ENCODE data around the gene PCYT2. TPM values are rescaled to one million over a fixed set of nuclear protein-coding genes. Genes with fewer than 3 reads are reported as not detected.

Gene PCYT2
- total RNA-seq, 1 experiment from 2014 or later = 31.4 TPM

GRCh38 chr17:81867991-81868673, 43.1 kb downstream of the PCYT2 start (continued):
- TF ChIP-seq, protein P1, sequence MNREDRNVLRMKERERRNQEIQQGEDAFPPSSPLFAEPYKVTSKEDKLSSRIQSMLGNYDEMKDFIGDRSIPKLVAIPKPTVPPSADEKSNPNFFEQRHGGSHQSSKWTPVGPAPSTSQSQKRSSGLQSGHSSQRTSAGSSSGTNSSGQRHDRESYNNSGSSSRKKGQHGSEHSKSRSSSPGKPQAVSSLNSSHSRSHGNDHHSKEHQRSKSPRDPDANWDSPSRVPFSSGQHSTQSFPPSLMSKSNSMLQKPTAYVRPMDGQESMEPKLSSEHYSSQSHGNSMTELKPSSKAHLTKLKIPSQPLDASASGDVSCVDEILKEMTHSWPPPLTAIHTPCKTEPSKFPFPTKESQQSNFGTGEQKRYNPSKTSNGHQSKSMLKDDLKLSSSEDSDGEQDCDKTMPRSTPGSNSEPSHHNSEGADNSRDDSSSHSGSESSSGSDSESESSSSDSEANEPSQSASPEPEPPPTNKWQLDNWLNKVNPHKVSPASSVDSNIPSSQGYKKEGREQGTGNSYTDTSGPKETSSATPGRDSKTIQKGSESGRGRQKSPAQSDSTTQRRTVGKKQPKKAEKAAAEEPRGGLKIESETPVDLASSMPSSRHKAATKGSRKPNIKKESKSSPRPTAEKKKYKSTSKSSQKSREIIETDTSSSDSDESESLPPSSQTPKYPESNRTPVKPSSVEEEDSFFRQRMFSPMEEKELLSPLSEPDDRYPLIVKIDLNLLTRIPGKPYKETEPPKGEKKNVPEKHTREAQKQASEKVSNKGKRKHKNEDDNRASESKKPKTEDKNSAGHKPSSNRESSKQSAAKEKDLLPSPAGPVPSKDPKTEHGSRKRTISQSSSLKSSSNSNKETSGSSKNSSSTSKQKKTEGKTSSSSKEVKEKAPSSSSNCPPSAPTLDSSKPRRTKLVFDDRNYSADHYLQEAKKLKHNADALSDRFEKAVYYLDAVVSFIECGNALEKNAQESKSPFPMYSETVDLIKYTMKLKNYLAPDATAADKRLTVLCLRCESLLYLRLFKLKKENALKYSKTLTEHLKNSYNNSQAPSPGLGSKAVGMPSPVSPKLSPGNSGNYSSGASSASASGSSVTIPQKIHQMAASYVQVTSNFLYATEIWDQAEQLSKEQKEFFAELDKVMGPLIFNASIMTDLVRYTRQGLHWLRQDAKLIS (CRISPR knock-in tag; IDR thresholded peaks at IDR 0.05; ENCODE audit: borderline replicate concordance) = no peak
- TF ChIP-seq SMAD3 (CRISPR knock-in tag; IDR thresholded peaks at IDR 0.05; ENCODE audit: borderline replicate concordance) (no peak), NFE2L1 (CRISPR knock-in tag; IDR thresholded peaks at IDR 0.05) (peak; percentile 77; the same call in 1 of the 2 replicates), ATF6 (CRISPR knock-in tag; IDR thresholded peaks at IDR 0.05) (0 out of 2 replicates have a peak, but pooled peaks have one; percentile 16), SP1 (CRISPR knock-in tag; conservative IDR thresholded peaks at IDR 0.05) (peak; percentile 11; the same call in 1 of the 2 replicates), CREM (CRISPR knock-in tag; IDR thresholded peaks at IDR 0.05) (no peak), ERG (CRISPR knock-in tag; IDR thresholded peaks at IDR 0.05) (no peak), ZBTB21 (CRISPR knock-in tag; IDR thresholded peaks at IDR 0.05; ENCODE audit: borderline replicate concordance) (no peak), MLX (CRISPR knock-in tag; IDR thresholded peaks at IDR 0.05) (no peak), KAT7 (CRISPR knock-in tag; IDR thresholded peaks at IDR 0.05; ENCODE audit: borderline replicate concordance) (no peak), CREB1 (CRISPR knock-in tag; IDR thresholded peaks at IDR 0.05) (0 out of 2 replicates have a peak, but pooled peaks have one; percentile 41), RELA (CRISPR knock-in tag; IDR thresholded peaks at IDR 0.05; ENCODE audit: borderline replicate concordance) (no peak), HMGA2 (CRISPR knock-in tag; IDR thresholded peaks at IDR 0.05) (no peak), ZNF219 (CRISPR knock-in tag; IDR thresholded peaks at IDR 0.05; ENCODE audit: borderline replicate concordance) (no peak; the same call in 1 of the 2 replicates), GTF2I (CRISPR knock-in tag; conservative IDR thresholded peaks at IDR 0.05) (no peak), ZMAT4 (CRISPR knock-in tag; IDR thresholded peaks at IDR 0.05) (peak; percentile 50), PRDM15 (CRISPR knock-in tag; IDR thresholded peaks at IDR 0.05) (no peak; the same call in 1 of the 2 replicates), TCF7 (CRISPR knock-in tag; IDR thresholded peaks at IDR 0.05; ENCODE audit: low read depth) (no peak), TEAD1 (CRISPR knock-in tag; IDR thresholded peaks at IDR 0.05) (0 out of 2 replicates have a peak, but pooled peaks have one; percentile 54), MYBL2 (CRISPR knock-in tag; IDR thresholded peaks at IDR 0.05) (no peak; the same call in 1 of the 2 replicates), ZNF121 (CRISPR knock-in tag; IDR thresholded peaks at IDR 0.05) (no peak), ELF4 (CRISPR knock-in tag; IDR thresholded peaks at IDR 0.05; ENCODE audit: low read depth) (no peak), TEAD4 (CRISPR knock-in tag; IDR thresholded peaks at IDR 0.05) (0 out of 2 replicates have a peak, but pooled peaks have one; percentile 72)
- TF ChIP-seq, protein P2, sequence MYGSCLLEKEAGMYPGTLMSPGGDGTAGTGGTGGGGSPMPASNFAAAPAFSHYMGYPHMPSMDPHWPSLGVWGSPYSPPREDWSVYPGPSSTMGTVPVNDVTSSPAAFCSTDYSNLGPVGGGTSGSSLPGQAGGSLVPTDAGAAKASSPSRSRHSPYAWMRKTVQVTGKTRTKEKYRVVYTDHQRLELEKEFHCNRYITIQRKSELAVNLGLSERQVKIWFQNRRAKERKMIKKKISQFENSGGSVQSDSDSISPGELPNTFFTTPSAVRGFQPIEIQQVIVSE (CRISPR knock-in tag; IDR thresholded peaks at IDR 0.05; ENCODE audit: borderline replicate concordance) = no peak
- TF ChIP-seq, protein P3, sequence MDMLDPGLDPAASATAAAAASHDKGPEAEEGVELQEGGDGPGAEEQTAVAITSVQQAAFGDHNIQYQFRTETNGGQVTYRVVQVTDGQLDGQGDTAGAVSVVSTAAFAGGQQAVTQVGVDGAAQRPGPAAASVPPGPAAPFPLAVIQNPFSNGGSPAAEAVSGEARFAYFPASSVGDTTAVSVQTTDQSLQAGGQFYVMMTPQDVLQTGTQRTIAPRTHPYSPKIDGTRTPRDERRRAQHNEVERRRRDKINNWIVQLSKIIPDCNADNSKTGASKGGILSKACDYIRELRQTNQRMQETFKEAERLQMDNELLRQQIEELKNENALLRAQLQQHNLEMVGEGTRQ (CRISPR knock-in tag; IDR thresholded peaks at IDR 0.05) = no peak
